HepG2 (cell line): Measurements from ENCODE around the gene FCAR. TPM values are rescaled to one million over a fixed set of nuclear protein-coding genes. Genes with fewer than 3 reads are reported as not detected.

Experiments used
- ATAC-seq: fragments of 200-7000 bp; cut with Tn5 transposase; 3 replicates; pipeline ENCODE4 v1.9.1; 2020; ENCODE audit warnings: mild to moderate bottlenecking, moderate library complexity
- BruUV-seq: library from RNA; stranded (reverse); fragments of 400-500 nt; replicated peaks from 2 replicates; lab custom pipeline; 2021; lab: Mats Ljungman, UMichigan
- CTCF ChIA-PET: fragments of 300-600 bp; formaldehyde crosslinking; extraction: SDS; loops from one replicate; lab custom pipeline; 2021; ENCODE audit warnings: low total read pairs, inconsistent platforms, low intra/inter-chr PET ratio; lab: Yijun Ruan, JAX
- POLR2A ChIA-PET: fragments of 350-600 bp; sonication (Branson Sonifier 250); formaldehyde crosslinking; loops from one replicate; lab custom pipeline; 2020; ENCODE audit warnings: antibody characterized with exemption, inconsistent platforms; lab: Yijun Ruan, JAX
- DNase-seq: peaks from one replicate; pipeline ENCODE4 v3.0.0-alpha.2; 2015; ENCODE audit warnings: low spot score
- FAIRE-seq: peaks from 3 replicates; lab custom pipeline; 2011; peaks lifted over from hg19 to GRCh38; lab: Jason Lieb, UNC
- H2AFZ ChIP-seq: one replicate; pipeline ENCODE4 v1.6.1; 2011; ENCODE audit warnings: low read length, inconsistent platforms
- H3K27ac ChIP-seq: fragments of 300-600 bp; 3 replicates; pipeline ENCODE4 v1.8.0; 2011; ENCODE audit warnings: mixed run types, mild to moderate bottlenecking, mixed read lengths, low read length, inconsistent platforms; ENCODE audit not compliant: insufficient read depth; ENCODE audit errors: extremely low read length
- H3K27me3 ChIP-seq, 2 experiments: fragments of 200-600 bp in 1 of 2; 2 replicates in 1 of 2; 3 replicates in 1 of 2; pipeline versions ENCODE4 v1.6.0 to v1.8.0; 2011; ENCODE audit warnings: low read length in 2 of 2, mild to moderate bottlenecking in 2 of 2, moderate library complexity in 2 of 2, inconsistent platforms in 1 of 2; ENCODE audit not compliant: insufficient read depth in 2 of 2, control insufficient read depth in 1 of 2
- H3K36me3 ChIP-seq, 2 experiments: fragments of 200-600 bp in 1 of 2; replicated peaks in 1 of 2; 2 replicates in 1 of 2; 3 replicates in 1 of 2; pipeline versions ENCODE4 v1.5.1 to v1.8.0; 2011; ENCODE audit warnings: low read length in 2 of 2, inconsistent platforms in 1 of 2; ENCODE audit not compliant: insufficient read depth in 2 of 2, control insufficient read depth in 1 of 2
- H3K4me1 ChIP-seq: 2 replicates; pipeline ENCODE4 v1.5.1; 2012; ENCODE audit warnings: low read length, inconsistent platforms; ENCODE audit not compliant: insufficient read depth
- H3K4me2 ChIP-seq: 2 replicates; pipeline ENCODE4 v1.6.0; 2011; ENCODE audit warnings: low read depth, low read length, inconsistent platforms
- H3K4me3 ChIP-seq, 3 experiments: fragments of 200-600 bp in 1 of 3; sonication (generic), shearing (Covaris generic) in 1 of 3; replicated peaks in 1 of 3; 2 replicates each; pipeline ENCODE4 v1.5.1; 2011 to 2016; ENCODE audit warnings: low read length in 3 of 3, inconsistent platforms in 2 of 3, low read depth in 2 of 3, mild to moderate bottlenecking in 2 of 3, control low read depth in 1 of 3, mixed read lengths in 1 of 3; ENCODE audit not compliant: insufficient read depth in 1 of 3
- H3K79me2 ChIP-seq: one replicate; pipeline ENCODE4 v1.6.1; 2011; ENCODE audit warnings: low read length, inconsistent platforms; ENCODE audit not compliant: insufficient read depth
- H3K9ac ChIP-seq: 2 replicates; pipeline ENCODE4 v1.6.0; 2011; ENCODE audit warnings: mild to moderate bottlenecking, low read depth, low read length, inconsistent platforms; ENCODE audit not compliant: insufficient read depth
- H3K9me3 ChIP-seq: 2 replicates; pipeline ENCODE4 v1.5.1; 2012; ENCODE audit warnings: mild to moderate bottlenecking, low read length
- H4K20me1 ChIP-seq: 2 replicates; pipeline ENCODE4 v1.6.0; 2011; ENCODE audit warnings: inconsistent platforms, mild to moderate bottlenecking, low read length, moderate library complexity; ENCODE audit not compliant: insufficient read depth
- KAT8 ChIP-seq: IDR thresholded peaks from 2 replicates; pipeline ENCODE4 v1.6.1; 2016; ENCODE audit warnings: missing genetic modification reagents, missing compliant biosample characterization
- RAD51 ChIP-seq: fragments of 450-650 bp; IDR thresholded peaks from 2 replicates; pipeline ENCODE4 v1.6.1; 2016; ENCODE audit warnings: borderline replicate concordance
- THAP7 ChIP-seq: sonication (generic); formaldehyde crosslinking; IDR thresholded peaks from 2 replicates; pipeline ENCODE4 v1.8.1; 2023; ENCODE audit warnings: mild to moderate bottlenecking, missing genetic modification reagents
- ZNF121 ChIP-seq: sonication (generic); formaldehyde crosslinking; IDR thresholded peaks from 2 replicates; pipeline ENCODE4 v1.5.0; 2020; ENCODE audit warnings: mild to moderate bottlenecking, missing genetic modification reagents
- ZNF260 ChIP-seq: sonication (generic); formaldehyde crosslinking; IDR thresholded peaks from 2 replicates; pipeline ENCODE4 v1.4.0; 2020; ENCODE audit warnings: missing genetic modification reagents, low read depth, mild to moderate bottlenecking, borderline replicate concordance
- ZNF3 ChIP-seq: IDR thresholded peaks from 2 replicates; pipeline ENCODE4 v1.7.0; 2017; ENCODE audit warnings: inconsistent platforms
- ZNF670 ChIP-seq: sonication (generic); formaldehyde crosslinking; IDR thresholded peaks from 2 replicates; pipeline ENCODE4 v1.8.0; 2022; ENCODE audit warnings: mild to moderate bottlenecking, missing genetic modification reagents, borderline replicate concordance
- WGBS: methylation state at CpG from one replicate; pipeline ENCODE4 v1.1.6; 2017; ENCODE audit warnings: low lambda C conversion rate; 5-methylcytosine and 5-hydroxymethylcytosine counted together
- in situ Hi-C: cut with HindIII; loops from 2 replicates; pipeline ENCODE4 v1.10.0; 2017; ENCODE audit warnings: low pct_unique_long_range_greater_than_20kb; ENCODE audit not compliant: extremely low pct_ligation_motif_present
- intact Hi-C: fragments of 100-400 bp; cut with micrococcal nuclease; formaldehyde crosslinking; loops from one replicate; pipeline ENCODE4 v1.10.0; 2022; ENCODE audit not compliant: unreplicated experiment
- polyA plus RNA-seq, 8 experiments: library from polyadenylated mRNA; depleted of rRNA in 3 of 8; stranded (reverse) in 7 of 8; unstranded in 1 of 8; fragments of >200 nt; fragmentation: Illumina TruSeq in 4 of 8; extraction: Trizol in 4 of 8; gene quantifications; 2 replicates each; pipeline versions ENCODE4 v1.2.1 to v1.2.3, GENCODE V29; 2011 to 2016; ENCODE audit warnings: low read depth in 4 of 8, missing spikeins in 1 of 8, mixed read lengths in 1 of 8; ENCODE audit not compliant: insufficient read depth in 1 of 8
- total RNA-seq, 5 experiments: library from RNA; depleted of rRNA; stranded (reverse); fragments of >200 nt; fragmentation: Illumina TruSeq; extraction: Trizol; gene quantifications; 2 replicates each; pipeline ENCODE4 v1.2.3, GENCODE V29; 2016; ENCODE audit warnings: low read depth in 1 of 5
- TF ChIP-seq, protein P1 (sequence below): sonication (generic); formaldehyde crosslinking; IDR thresholded peaks from 2 replicates; pipeline ENCODE4 v1.9.0; 2021; ENCODE audit warnings: missing genetic modification reagents, borderline replicate concordance
- TF ChIP-seq, protein P2 (sequence below): sonication (generic); formaldehyde crosslinking; IDR thresholded peaks from 2 replicates; pipeline ENCODE4 v1.8.0; 2022; ENCODE audit warnings: mild to moderate bottlenecking, missing genetic modification reagents
- TF ChIP-seq, protein P3 (sequence below): sonication (generic); formaldehyde crosslinking; IDR thresholded peaks from 2 replicates; pipeline ENCODE4 v1.5.0; 2020; ENCODE audit warnings: mild to moderate bottlenecking, missing genetic modification reagents
- TF ChIP-seq, protein P4 (sequence below): sonication (generic); formaldehyde crosslinking; IDR thresholded peaks from 2 replicates; pipeline ENCODE4 v1.4.0; 2020; ENCODE audit warnings: missing genetic modification reagents

Gene FCAR
- total and polyA plus RNA-seq, 2 of the 13 experiments (the other 11 are each of a cell fraction or from before 2014, with no cell fraction given), result not detected

DNA sequence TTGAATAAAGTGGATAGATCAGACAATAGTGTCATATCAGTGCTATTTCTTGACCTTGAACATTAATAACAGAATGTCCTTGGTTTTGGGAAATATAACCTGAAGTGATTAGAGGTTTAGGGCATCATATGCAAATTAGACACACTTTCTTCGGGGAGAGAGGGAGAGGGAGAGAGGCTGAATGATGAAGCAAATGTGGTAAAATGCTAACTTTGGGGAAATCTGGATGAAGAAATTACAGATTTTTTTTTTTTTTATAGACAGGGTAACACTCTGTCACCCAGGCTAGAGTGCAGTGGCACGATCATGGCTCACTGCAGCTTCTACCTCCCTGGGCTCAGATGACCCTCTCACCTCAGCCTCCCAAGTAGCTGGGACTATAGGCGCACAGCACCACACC, 28.0 kb downstream of the FCAR start:
- Histone ChIP-seq H3K9me3 (no peaks in the 10 kb centered on the region), H3K4me2 (no peak overlapping the region), H3K36me3 (no peaks in the 10 kb centered on the region), H3K4me3 (no peak overlapping the region), H4K20me1 (no peaks in the 10 kb centered on the region), H3K79me2 (no peaks in the 10 kb centered on the region), H3K27me3 (peaks cover 2 to 16% of the 10 kb centered on the region in 2 experiments; a peak in 2 of 5 replicates), H3K4me1 (no peaks in the 10 kb centered on the region), H2AFZ (no peak overlapping the region), H3K9ac (no peak overlapping the region), H3K27ac (no peak overlapping the region)
- no TSS peak for BruUV-seq
- intact Hi-C loops, result no loop called here
- TF ChIP-seq ZNF670 (CRISPR knock-in tag) (no peak), KAT8 (CRISPR knock-in tag) (no peak), ZNF260 (CRISPR knock-in tag) (no peak), THAP7 (CRISPR knock-in tag) (no peak)
- TF ChIP-seq, protein P1, sequence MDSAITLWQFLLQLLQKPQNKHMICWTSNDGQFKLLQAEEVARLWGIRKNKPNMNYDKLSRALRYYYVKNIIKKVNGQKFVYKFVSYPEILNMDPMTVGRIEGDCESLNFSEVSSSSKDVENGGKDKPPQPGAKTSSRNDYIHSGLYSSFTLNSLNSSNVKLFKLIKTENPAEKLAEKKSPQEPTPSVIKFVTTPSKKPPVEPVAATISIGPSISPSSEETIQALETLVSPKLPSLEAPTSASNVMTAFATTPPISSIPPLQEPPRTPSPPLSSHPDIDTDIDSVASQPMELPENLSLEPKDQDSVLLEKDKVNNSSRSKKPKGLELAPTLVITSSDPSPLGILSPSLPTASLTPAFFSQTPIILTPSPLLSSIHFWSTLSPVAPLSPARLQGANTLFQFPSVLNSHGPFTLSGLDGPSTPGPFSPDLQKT, result no peak
- ChIA-PET CTCF (no interaction called here), POLR2A (no interaction called here)
- ATAC-seq (no peak), DNase-seq (no peak), FAIRE-seq (no peak)
- in situ Hi-C loops, result no loop called here
- WGBS, result 1% methylated on average over 3 of the region's 3 CpGs

GRCh38 chr19:54903303-54903702, 29.3 kb downstream of the FCAR start:
- H3K9ac ChIP-seq, result no peak overlapping the region
- TF ChIP-seq, protein P2, sequence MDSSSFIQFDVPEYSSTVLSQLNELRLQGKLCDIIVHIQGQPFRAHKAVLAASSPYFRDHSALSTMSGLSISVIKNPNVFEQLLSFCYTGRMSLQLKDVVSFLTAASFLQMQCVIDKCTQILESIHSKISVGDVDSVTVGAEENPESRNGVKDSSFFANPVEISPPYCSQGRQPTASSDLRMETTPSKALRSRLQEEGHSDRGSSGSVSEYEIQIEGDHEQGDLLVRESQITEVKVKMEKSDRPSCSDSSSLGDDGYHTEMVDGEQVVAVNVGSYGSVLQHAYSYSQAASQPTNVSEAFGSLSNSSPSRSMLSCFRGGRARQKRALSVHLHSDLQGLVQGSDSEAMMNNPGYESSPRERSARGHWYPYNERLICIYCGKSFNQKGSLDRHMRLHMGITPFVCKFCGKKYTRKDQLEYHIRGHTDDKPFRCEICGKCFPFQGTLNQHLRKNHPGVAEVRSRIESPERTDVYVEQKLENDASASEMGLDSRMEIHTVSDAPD (CRISPR knock-in tag), result no peak
- TF ChIP-seq ZNF3 (CRISPR knock-in tag) (no peak), RAD51 (no peak), ZNF121 (no peak)
- TF ChIP-seq, protein P3, sequence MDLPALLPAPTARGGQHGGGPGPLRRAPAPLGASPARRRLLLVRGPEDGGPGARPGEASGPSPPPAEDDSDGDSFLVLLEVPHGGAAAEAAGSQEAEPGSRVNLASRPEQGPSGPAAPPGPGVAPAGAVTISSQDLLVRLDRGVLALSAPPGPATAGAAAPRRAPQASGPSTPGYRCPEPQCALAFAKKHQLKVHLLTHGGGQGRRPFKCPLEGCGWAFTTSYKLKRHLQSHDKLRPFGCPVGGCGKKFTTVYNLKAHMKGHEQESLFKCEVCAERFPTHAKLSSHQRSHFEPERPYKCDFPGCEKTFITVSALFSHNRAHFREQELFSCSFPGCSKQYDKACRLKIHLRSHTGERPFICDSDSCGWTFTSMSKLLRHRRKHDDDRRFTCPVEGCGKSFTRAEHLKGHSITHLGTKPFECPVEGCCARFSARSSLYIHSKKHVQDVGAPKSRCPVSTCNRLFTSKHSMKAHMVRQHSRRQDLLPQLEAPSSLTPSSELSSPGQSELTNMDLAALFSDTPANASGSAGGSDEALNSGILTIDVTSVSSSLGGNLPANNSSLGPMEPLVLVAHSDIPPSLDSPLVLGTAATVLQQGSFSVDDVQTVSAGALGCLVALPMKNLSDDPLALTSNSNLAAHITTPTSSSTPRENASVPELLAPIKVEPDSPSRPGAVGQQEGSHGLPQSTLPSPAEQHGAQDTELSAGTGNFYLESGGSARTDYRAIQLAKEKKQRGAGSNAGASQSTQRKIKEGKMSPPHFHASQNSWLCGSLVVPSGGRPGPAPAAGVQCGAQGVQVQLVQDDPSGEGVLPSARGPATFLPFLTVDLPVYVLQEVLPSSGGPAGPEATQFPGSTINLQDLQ (CRISPR knock-in tag), result no peak
- TF ChIP-seq, protein P4, sequence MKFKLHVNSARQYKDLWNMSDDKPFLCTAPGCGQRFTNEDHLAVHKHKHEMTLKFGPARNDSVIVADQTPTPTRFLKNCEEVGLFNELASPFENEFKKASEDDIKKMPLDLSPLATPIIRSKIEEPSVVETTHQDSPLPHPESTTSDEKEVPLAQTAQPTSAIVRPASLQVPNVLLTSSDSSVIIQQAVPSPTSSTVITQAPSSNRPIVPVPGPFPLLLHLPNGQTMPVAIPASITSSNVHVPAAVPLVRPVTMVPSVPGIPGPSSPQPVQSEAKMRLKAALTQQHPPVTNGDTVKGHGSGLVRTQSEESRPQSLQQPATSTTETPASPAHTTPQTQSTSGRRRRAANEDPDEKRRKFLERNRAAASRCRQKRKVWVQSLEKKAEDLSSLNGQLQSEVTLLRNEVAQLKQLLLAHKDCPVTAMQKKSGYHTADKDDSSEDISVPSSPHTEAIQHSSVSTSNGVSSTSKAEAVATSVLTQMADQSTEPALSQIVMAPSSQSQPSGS, result no peak
- intact Hi-C loops (no loop called here), in situ Hi-C loops (no loop called here)
- no peaks in the 10 kb centered on the region for H3K9me3 ChIP-seq
- H3K79me2 ChIP-seq, result no peaks in the 10 kb centered on the region
- ATAC-seq (no peak), DNase-seq (no peak), FAIRE-seq (no peak)
- ChIA-PET CTCF (no interaction called here), POLR2A (no interaction called here)
- WGBS, result 75% methylated on average over 6 of the region's 6 CpGs
- H4K20me1 ChIP-seq, result no peaks in the 10 kb centered on the region
- H3K4me1 ChIP-seq, result no peaks in the 10 kb centered on the region
- peaks cover 2 to 16% of the 10 kb centered on the region in 2 experiments; a peak in 2 of 5 replicates for H3K27me3 ChIP-seq
- H3K4me2 ChIP-seq, result no peak overlapping the region
- no TSS peak for BruUV-seq
- no peak overlapping the region for H3K27ac ChIP-seq
- no peak overlapping the region for H2AFZ ChIP-seq
- no peak overlapping the region for H3K4me3 ChIP-seq
- no peaks in the 10 kb centered on the region for H3K36me3 ChIP-seq
